Measurements from ENCODE around the gene BICD2.

- TF ChIP-seq DPF2 (IDR thresholded peaks at IDR 0.05) (no peak), EGR1 (conservative IDR thresholded peaks at IDR 0.05) (no peak), CTCF (IDR thresholded peaks at IDR 0.05 in 2 of 3, conservative IDR thresholded peaks at IDR 0.05 in 1 of 3; ENCODE audit: insufficient read depth in 2 of 3, low read depth in 1 of 3, low read length in 3 of 3) (no peak), MAFK (IDR thresholded peaks at IDR 0.05; ENCODE audit: low read length) (no peak), GABPB1 (CRISPR knock-in tag; IDR thresholded peaks at IDR 0.05) (no peak), KDM5B (IDR thresholded peaks at IDR 0.05; ENCODE audit: insufficient replicate concordance, low read depth, low read length) (no peak), SNAPC5 (CRISPR knock-in tag; IDR thresholded peaks at IDR 0.05) (no peak), ZNF740 (CRISPR knock-in tag; IDR thresholded peaks at IDR 0.05) (no peak), ZNF740 (tag; IDR thresholded peaks at IDR 0.05) (no peak), HOXB6 (CRISPR knock-in tag; IDR thresholded peaks at IDR 0.05; ENCODE audit: borderline replicate concordance) (no peak), ETV6 (IDR thresholded peaks at IDR 0.05; ENCODE audit: borderline replicate concordance in 1 of 2, low read depth in 2 of 2, low read length in 1 of 2) (no peak), ETV6 (CRISPR knock-in tag; IDR thresholded peaks at IDR 0.05; ENCODE audit: borderline replicate concordance) (no peak)
These were observed 21.7 kb upstream of the BICD2 start for GRCh38 chr9:92786298-92786697.
